H1 (cell line): Measurements from ENCODE around the gene LRP1. TPM values are rescaled to one million over a fixed set of nuclear protein-coding genes. Genes with fewer than 3 reads are reported as not detected.
A peak's percentile ranks its signal among the peaks of the same experiment; 100 is the strongest.

Experiments
- CTCF ChIA-PET: fragments of 300-600 bp; sonication (Branson Sonifier 250); formaldehyde crosslinking; loops from one replicate; lab custom pipeline; 2021; ENCODE audit not compliant: partially characterized antibody; lab: Charles Lee
- POLR2A ChIA-PET: fragments of 300-600 bp; sonication (Branson Sonifier 250); formaldehyde crosslinking; loops from one replicate; lab custom pipeline; 2021; ENCODE audit warnings: inconsistent platforms; ENCODE audit not compliant: partially characterized antibody; lab: Charles Lee
- DNase-seq, 2 experiments: peaks; one replicate each; pipeline versions ENCODE4 v3.0.0 to v3.0.0-alpha.2; 2010 to 2022; ENCODE audit warnings: low spot score in 2 of 2, low read depth in 1 of 2, mixed read lengths in 1 of 2
- FAIRE-seq: peaks from 2 replicates; lab custom pipeline; 2011; peaks lifted over from hg19 to GRCh38; lab: Jason Lieb, UNC
- H2AFZ ChIP-seq: 2 replicates; pipeline ENCODE4 v1.8.1; 2012; ENCODE audit warnings: low read length, inconsistent platforms
- H2AK5ac ChIP-seq: 2 replicates; pipeline ENCODE4 v1.6.1; 2013; ENCODE audit warnings: low read depth, low read length
- H2BK120ac ChIP-seq: replicated peaks from 2 replicates; pipeline ENCODE3; 2013; ENCODE audit warnings: low read depth, low read length, inconsistent platforms
- H2BK12ac ChIP-seq: 2 replicates; pipeline ENCODE4 v1.6.1; 2013; ENCODE audit warnings: low read depth, low read length
- H2BK15ac ChIP-seq: 2 replicates; pipeline ENCODE4 v1.6.1; 2013; ENCODE audit warnings: low read length
- H2BK20ac ChIP-seq: 2 replicates; pipeline ENCODE4 v1.6.1; 2013; ENCODE audit warnings: low read length
- H2BK5ac ChIP-seq: 2 replicates; pipeline ENCODE4 v1.6.1; 2013; ENCODE audit warnings: low read depth, low read length
- H3K14ac ChIP-seq: 2 replicates; pipeline ENCODE4 v1.6.1; 2013; ENCODE audit warnings: inconsistent platforms; ENCODE audit not compliant: insufficient read length
- H3K18ac ChIP-seq: 2 replicates; pipeline ENCODE4 v1.6.1; 2013; ENCODE audit warnings: low read length; ENCODE audit errors: extremely low read depth
- H3K23ac ChIP-seq: 2 replicates; pipeline ENCODE4 v1.6.1; 2013; ENCODE audit warnings: inconsistent platforms; ENCODE audit not compliant: insufficient read length
- H3K23me2 ChIP-seq: 2 replicates; pipeline ENCODE4 v1.6.1; 2013; ENCODE audit warnings: low read depth, low read length
- H3K27ac ChIP-seq: 2 replicates; pipeline ENCODE4 v1.6.1; 2011; ENCODE audit warnings: low read depth, low read length, inconsistent platforms
- H3K27me3 ChIP-seq, 4 experiments: replicated peaks in 1 of 4; 1 replicate in 1 of 4; 2 replicates in 3 of 4; pipeline versions ENCODE4 v1.6.1 to v1.8.1; 2011 to 2013; ENCODE audit warnings: low read length in 3 of 4, mild to moderate bottlenecking in 3 of 4, inconsistent platforms in 2 of 4, mixed read lengths in 2 of 4, moderate library complexity in 1 of 4; ENCODE audit not compliant: control insufficient read depth in 3 of 4, insufficient read depth in 3 of 4; ENCODE audit errors: extremely low read depth in 1 of 4
- H3K36me3 ChIP-seq, 4 experiments: 2 replicates each; pipeline versions ENCODE4 v1.6.1 to v1.8.1; 2011 to 2013; ENCODE audit warnings: mild to moderate bottlenecking in 4 of 4, low read length in 3 of 4, moderate library complexity in 2 of 4, control low read depth in 1 of 4, inconsistent platforms in 1 of 4; ENCODE audit not compliant: insufficient read depth in 4 of 4, control insufficient read depth in 2 of 4
- H3K4ac ChIP-seq: replicated peaks from 2 replicates; pipeline ENCODE3; 2013; ENCODE audit warnings: low read length, low read depth, mixed read lengths, inconsistent platforms; ENCODE audit not compliant: insufficient read length
- H3K4me1 ChIP-seq, 4 experiments: replicated peaks in 1 of 4; 1 replicate in 1 of 4; 2 replicates in 3 of 4; pipeline versions ENCODE4 v1.6.1 to v1.8.1; 2011 to 2013; ENCODE audit warnings: low read length in 3 of 4, inconsistent platforms in 2 of 4, mixed read lengths in 1 of 4; ENCODE audit not compliant: insufficient read depth in 4 of 4, control insufficient read depth in 3 of 4
- H3K4me2 ChIP-seq, 2 experiments: 2 replicates each; pipeline versions ENCODE4 v1.6.1 to v1.8.1; 2011 to 2013; ENCODE audit warnings: low read depth in 2 of 2, low read length in 2 of 2, control low read depth in 1 of 2, inconsistent platforms in 1 of 2, mild to moderate bottlenecking in 1 of 2; ENCODE audit not compliant: insufficient read depth in 1 of 2
- H3K4me3 ChIP-seq, 4 experiments: fragments of 200-600, 300-600 bp in 1 of 4; sonication (generic), shearing (Covaris generic), sonication (Bioruptor Twin) in 1 of 4; 2 replicates each; pipeline versions ENCODE4 v1.5.1 to v1.8.1; 2011 to 2016; ENCODE audit warnings: low read length in 4 of 4, low read depth in 3 of 4, control low read depth in 2 of 4, inconsistent platforms in 2 of 4, mild to moderate bottlenecking in 2 of 4, mixed read lengths in 1 of 4, moderate library complexity in 1 of 4; ENCODE audit not compliant: insufficient read depth in 2 of 4; ENCODE audit errors: extremely low read depth in 1 of 4
- H3K56ac ChIP-seq: replicated peaks from 2 replicates; pipeline ENCODE3; 2013; ENCODE audit warnings: low read depth, mild to moderate bottlenecking, mixed read lengths, low read length, inconsistent platforms; ENCODE audit not compliant: insufficient read length
- H3K79me1 ChIP-seq: 2 replicates; pipeline ENCODE4 v1.6.1; 2013; ENCODE audit warnings: low read depth, low read length, control low read depth
- H3K79me2 ChIP-seq, 2 experiments: 2 replicates each; pipeline versions ENCODE4 v1.6.1 to v1.8.1; 2012 to 2013; ENCODE audit warnings: low read length in 2 of 2, mild to moderate bottlenecking in 2 of 2, inconsistent platforms in 1 of 2; ENCODE audit not compliant: insufficient read depth in 2 of 2, control insufficient read depth in 1 of 2
- H3K9ac ChIP-seq, 4 experiments: replicated peaks in 1 of 4; 1 replicate in 1 of 4; 2 replicates in 3 of 4; pipeline versions ENCODE4 v1.6.1 to v1.8.1; 2011 to 2013; ENCODE audit warnings: low read depth in 3 of 4, low read length in 3 of 4, control low read depth in 2 of 4, mild to moderate bottlenecking in 2 of 4, moderate library complexity in 2 of 4, inconsistent platforms in 1 of 4; ENCODE audit errors: extremely low read depth in 1 of 4
- H3K9me3 ChIP-seq, 2 experiments: 2 replicates each; pipeline versions ENCODE4 v1.6.1 to v1.8.1; 2012 to 2013; ENCODE audit warnings: mild to moderate bottlenecking in 2 of 2, moderate library complexity in 2 of 2, control low read depth in 1 of 2, inconsistent platforms in 1 of 2, low read depth in 1 of 2, low read length in 1 of 2, mixed read lengths in 1 of 2; ENCODE audit not compliant: insufficient read depth in 2 of 2
- H4K20me1 ChIP-seq, 2 experiments: replicated peaks in 1 of 2; 2 replicates each; pipeline versions ENCODE3 to v1.8.1; 2011 to 2013; ENCODE audit warnings: inconsistent platforms in 2 of 2, low read length in 2 of 2, mild to moderate bottlenecking in 1 of 2; ENCODE audit not compliant: insufficient read depth in 2 of 2, control insufficient read depth in 1 of 2
- H4K5ac ChIP-seq: 2 replicates; pipeline ENCODE4 v1.6.1; 2013; ENCODE audit warnings: low read length, low read depth, mixed read lengths, inconsistent platforms; ENCODE audit not compliant: insufficient read length
- H4K8ac ChIP-seq: 2 replicates; pipeline ENCODE4 v1.8.0; 2013; ENCODE audit warnings: mild to moderate bottlenecking, moderate library complexity, low read length, inconsistent platforms; ENCODE audit not compliant: insufficient read depth; ENCODE audit errors: extremely low read depth
- H4K91ac ChIP-seq: replicated peaks from 2 replicates; pipeline ENCODE3; 2013; ENCODE audit warnings: low read length, mixed read lengths, inconsistent platforms; ENCODE audit not compliant: insufficient read length
- KDM4A ChIP-seq: IDR thresholded peaks from one replicate; pipeline ENCODE4 v1.7.1; 2012; ENCODE audit warnings: low read depth, mild to moderate bottlenecking, moderate library complexity, low read length, inconsistent platforms; ENCODE audit not compliant: severe bottlenecking
- TAF7 ChIP-seq: optimal IDR thresholded peaks from 2 replicates; pipeline ENCODE3; 2011; ENCODE audit warnings: low read depth, mild to moderate bottlenecking, inconsistent platforms, low read length, moderate library complexity, borderline replicate concordance
- WGBS, 2 experiments: shearing (Covaris generic) in 1 of 2; methylation state at CpG; one replicate each; pipeline versions ENCODE4 v1.1.6 to v1.1.7; 2013 to 2015; ENCODE audit warnings: low lambda C conversion rate in 2 of 2, mixed read lengths in 2 of 2, inconsistent platforms in 1 of 2, low coverage in 1 of 2, missing lambda C conversion rate in 1 of 2; ENCODE audit not compliant: insufficient replicate concordance in 2 of 2, insufficient coverage in 1 of 2, insufficient read length in 1 of 2; ENCODE audit errors: extremely low coverage in 1 of 2, missing lambda C conversion rate in 1 of 2; 5-methylcytosine and 5-hydroxymethylcytosine counted together
- polyA plus RNA-seq, 7 experiments: library from polyadenylated mRNA; depleted of rRNA in 3 of 7; stranded (reverse) in 5 of 7; unstranded in 2 of 7; fragments of >200 nt in 5 of 7; fragments of 200-250 nt in 2 of 7; gene quantifications; 1 replicate in 5 of 7; 2 replicates in 1 of 7; 4 replicates in 1 of 7; pipeline versions ENCODE4 v1.2.1 to v1.2.3, GENCODE V29; 2011 to 2013; ENCODE audit warnings: missing spikeins in 2 of 7, mixed read lengths in 2 of 7
- total RNA-seq: library from RNA; stranded (reverse); fragmentation: NEBNext Ultra II Directional; extraction: Animal tissue kit (Norgen Biotek cat#: 25700); gene quantifications from 2 replicates; pipeline ENCODE4 v1.2.1, GENCODE V29; 2021

The LRP1 gene
- total and polyA plus RNA-seq, 2 of the 8 experiments (the other 6 are each of a cell fraction or from before 2014, with no cell fraction given): 35.3 to 92.5 TPM

- Histone ChIP-seq H3K4me1 (peaks cover 9 to 33% (median 24%) of the 10 kb centered on the region in 4 experiments), H2BK5ac (no peak overlapping the region), H3K4me2 (no peak overlapping the region), H3K36me3 (peaks cover 5 to 36% (median 23%) of the 10 kb centered on the region in 4 experiments; a peak in 7 of 8 replicates), H3K79me1 (no peaks in the 10 kb centered on the region), H3K27ac (no peak overlapping the region), H4K5ac (no peak overlapping the region), H2BK120ac (no peak overlapping the region), H3K18ac (no peak overlapping the region), H2AFZ (no peak overlapping the region), H4K20me1 (peaks cover 5 to 16% of the 10 kb centered on the region in 2 experiments), H2AK5ac (no peak overlapping the region), H3K23me2 (peaks cover 7% of the 10 kb centered on the region; the same call in 1 of the 2 replicates), H3K14ac (no peak overlapping the region), H3K9ac (no peak overlapping the region), H4K8ac (peak overlapping the region; percentile 41; the same call in 1 of the 2 replicates), H3K56ac (no peak overlapping the region), H2BK15ac (no peak overlapping the region), H3K4ac (no peak overlapping the region), H3K4me3 (no peak overlapping the region), H2BK12ac (no peak overlapping the region), H4K91ac (no peak overlapping the region), H3K23ac (no peak overlapping the region), H3K9me3 (no peaks in the 10 kb centered on the region), H3K79me2 (no peaks in the 10 kb centered on the region), H3K27me3 (peaks cover 27 to 39% (median 37%) of the 10 kb centered on the region in 4 experiments), H2BK20ac (no peak overlapping the region)
- DNase-seq (no peak), FAIRE-seq (no peak)
- WGBS, 2 experiments: 80% methylated on average over 7 of the region's 7 CpGs; no CpG with 5 or more reads in 1 of the 2 experiments
- ChIA-PET POLR2A (interaction anchor here (1.2 to 8.8 kb wide), 7 partner anchors 10 to 81 kb away, joined by 3 to 686 read pairs (median 7); partner anchors contain the start of gene SHMT2), CTCF (interaction anchor here (0.6 to 10.1 kb wide), 23 partner anchors 10 to 342 kb away, joined by 3 to 726 read pairs (median 6); partner anchors contain the start of genes SHMT2, STAC3 and STAT6)
- no peak for TF ChIP-seq KDM4A
- no peak for TF ChIP-seq TAF7
Observed at GRCh38 chr12:57212701-57213057, 84.4 kb downstream of the LRP1 start.
